ENCODE results near the gene EFL1. TPM values are rescaled to one million over a fixed set of nuclear protein-coding genes. Genes with fewer than 3 reads are reported as not detected.
"Not testable (repeated sequence)": the region's sequence is repeated elsewhere in the genome, so short reads cannot be mapped to it uniquely, and the experiment has no call there.

EFL1 gene
- total RNA-seq, result 10 to 100 TPM in 3 of 4 donors, 1 to 10 TPM in 1; 2.8 to 28.3 (median 16.0) TPM

GRCh38 chr15:82262422-82263026 is at the start of gene EFL1, which contains the start of gene SAXO2:
Gene EFL1 (minus strand): TSS chr15:82262734. CDS start chr15:82261778, 956 bp downstream.
Gene SAXO2 (plus strand): TSS chr15:82262818. CDS start chr15:82262880, 62 bp downstream.
- Histone ChIP-seq H3K9me3 (no peaks in the 10 kb centered on the region), H3K4me1 (peaks cover 0 to 5% of the 10 kb centered on the region in 2 donors), H3K27me3 (no peaks in the 10 kb centered on the region), H3K4me3 (peak within 1 kb of the TSS; percentile 55 to 56), H3K27ac (peak within 1 kb of the TSS; percentile 36 to 56), H3K36me3 (no peaks in the 10 kb centered on the region)
- intact Hi-C loops (cut with DNase I; ENCODE audit: low total_unique reads), result no loop called here
- DNase-seq, result peak; percentile 82 to 86
- TF ChIP-seq CTCF (IDR thresholded peaks at IDR 0.05) (no peak), POLR2A (IDR thresholded peaks at IDR 0.05) (peak in 1 of 2 donors; percentile 32)

- intact Hi-C loops (cut with DNase I; ENCODE audit: low total_unique reads); H3K4me1 ChIP-seq; H3K9me3 ChIP-seq; H3K27me3 ChIP-seq; DNase-seq; H3K4me3 ChIP-seq; H3K27ac ChIP-seq; H3K36me3 ChIP-seq: not testable (repeated sequence)
Measured at GRCh38 chr15:82311321-82311720, 48.8 kb upstream of the EFL1 start.

GRCh38 chr15:82309802-82310201 is 47.3 kb upstream of the EFL1 start:
- H3K27ac ChIP-seq, result no peak overlapping the region
- no peaks in the 10 kb centered on the region for H3K27me3 ChIP-seq
- DNase-seq, result no peak
- intact Hi-C loops (cut with DNase I; ENCODE audit: low total_unique reads), result no loop called here
- no peaks in the 10 kb centered on the region for H3K9me3 ChIP-seq
- no peaks in the 10 kb centered on the region for H3K36me3 ChIP-seq
- no peak overlapping the region for H3K4me3 ChIP-seq
- H3K4me1 ChIP-seq, result no peaks in the 10 kb centered on the region
- TF ChIP-seq POLR2A (IDR thresholded peaks at IDR 0.05), result no peak
- no peak for TF ChIP-seq CTCF (IDR thresholded peaks at IDR 0.05)

- no peak overlapping the region for H3K27ac ChIP-seq
- H3K4me3 ChIP-seq, result no peak overlapping the region
- TF ChIP-seq POLR2A (IDR thresholded peaks at IDR 0.05), result no peak
- TF ChIP-seq CTCF (IDR thresholded peaks at IDR 0.05), result no peak
- H3K27me3 ChIP-seq, result no peaks in the 10 kb centered on the region
- intact Hi-C loops (cut with DNase I; ENCODE audit: low total_unique reads), result no loop called here
- H3K36me3 ChIP-seq, result no peaks in the 10 kb centered on the region
- no peaks in the 10 kb centered on the region for H3K9me3 ChIP-seq
- DNase-seq, result no peak
- H3K4me1 ChIP-seq, result no peaks in the 10 kb centered on the region
Measured at GRCh38 chr15:82307714-82308081, 45.2 kb upstream of the EFL1 start.

- intact Hi-C loops (cut with DNase I; ENCODE audit: low total_unique reads), result no loop called here
- Histone ChIP-seq H3K27ac (no peak overlapping the region), H3K36me3 (no peaks in the 10 kb centered on the region), H3K27me3 (no peaks in the 10 kb centered on the region), H3K4me3 (no peak overlapping the region), H3K9me3 (no peaks in the 10 kb centered on the region), H3K4me1 (no peaks in the 10 kb centered on the region)
- DNase-seq, result no peak
- TF ChIP-seq CTCF (IDR thresholded peaks at IDR 0.05) (no peak), POLR2A (IDR thresholded peaks at IDR 0.05) (no peak)
Measured at GRCh38 chr15:82306791-82307713, 44.5 kb upstream of the EFL1 start.

All from uterus (tissue), 4 donors.